Aorta (tissue), 5 donors: ENCODE measurements around the gene AP5Z1. TPM values are rescaled to one million over a fixed set of nuclear protein-coding genes. Genes with fewer than 3 reads are reported as not detected.

Source experiments
- ATAC-seq: fragments of 200-7000 bp; cut with Tn5 transposase; one replicate; pipeline ENCODE4 v1.9.1; 2022; ENCODE audit warnings: moderate library complexity; ENCODE audit not compliant: low FRiP score
- DNase-seq, 2 donors: peaks; one replicate each; pipeline ENCODE4 v3.0.0-alpha.2; 2020
- H3K27ac ChIP-seq, 2 donors: one replicate each; pipeline ENCODE4 v1.5.1; 2013; ENCODE audit warnings: low read length in 2 of 2, mild to moderate bottlenecking in 2 of 2, moderate library complexity in 2 of 2, control low read depth in 1 of 2, inconsistent platforms in 1 of 2, low read depth in 1 of 2
- H3K27me3 ChIP-seq, 2 donors: one replicate each; pipeline ENCODE4 v1.6.1; 2013; ENCODE audit warnings: control low read depth in 1 of 2, low read length in 1 of 2, mild to moderate bottlenecking in 1 of 2, moderate library complexity in 1 of 2; ENCODE audit not compliant: insufficient read depth in 2 of 2, control insufficient read depth in 1 of 2
- H3K36me3 ChIP-seq, 2 donors: one replicate each; pipeline ENCODE4 v1.6.1; 2013; ENCODE audit warnings: control low read depth in 1 of 2, low read length in 1 of 2, mild to moderate bottlenecking in 1 of 2; ENCODE audit not compliant: insufficient read depth in 2 of 2, control insufficient read depth in 1 of 2
- H3K4me1 ChIP-seq, 2 donors: one replicate each; pipeline ENCODE4 v1.6.1; 2013; ENCODE audit warnings: low read length in 2 of 2, control low read depth in 1 of 2, mild to moderate bottlenecking in 1 of 2, moderate library complexity in 1 of 2; ENCODE audit not compliant: insufficient read depth in 2 of 2, control insufficient read depth in 1 of 2
- H3K4me3 ChIP-seq, 2 donors: one replicate each; pipeline ENCODE4 v1.5.1; 2013; ENCODE audit warnings: low read length in 2 of 2, control low read depth in 1 of 2, mild to moderate bottlenecking in 1 of 2
- H3K9me3 ChIP-seq: one replicate; pipeline ENCODE4 v1.6.1; 2013; ENCODE audit warnings: mild to moderate bottlenecking, low read length; ENCODE audit not compliant: control insufficient read depth
- WGBS, 2 donors: extraction: QIAGEN DNeasy Blood & Tissue Kit; methylation state at CpG; one replicate each; pipeline ENCODE4 v1.1.7; 2013; 5-methylcytosine and 5-hydroxymethylcytosine counted together
- intact Hi-C, 2 donors: fragments of 100-400 bp; cut with DNase I; formaldehyde crosslinking; loops; one replicate each; pipeline versions ENCODE4 v1.14.2 to v1.15.0; 2022
- polyA plus RNA-seq, 2 donors: library from polyadenylated mRNA; stranded (reverse); fragments of 200-250 nt; gene quantifications; one replicate each; pipeline ENCODE4 v1.2.3, GENCODE V29; 2013
- total RNA-seq, 2 donors: library from RNA; stranded (reverse); fragmentation: NEBNext Ultra II Directional; extraction: Animal tissue kit (Norgen Biotek cat#: 25700); gene quantifications; one replicate each; pipeline ENCODE4 v1.2.1, GENCODE V29; 2021
- donor health status: healthy with polysubstance abuse.
- donor health status: Bipolar disorder and iron deficiency.
- donor health status: DM: no; HTN: no; CAD: no.
- donor health status: DM: no; HTN: no; CAD: no.
- donor health status: DM: yes; HTN: yes; CAD: no.

The AP5Z1 gene
- total and polyA plus RNA-seq, 4 donors, result 12.5 to 99.9 (median 38.0) TPM

- H3K4me1 ChIP-seq, result no peaks in the 10 kb centered on the region
- H3K9me3 ChIP-seq, result no peaks in the 10 kb centered on the region
- WGBS, 2 donors, result 87% methylated on average over 32 to 36 of the region's 36 CpGs
- no peaks in the 10 kb centered on the region for H3K36me3 ChIP-seq
- intact Hi-C loops, result no loop called here
- no peak overlapping the region for H3K4me3 ChIP-seq
- no peak for ATAC-seq
- H3K27ac ChIP-seq, result no peak overlapping the region
- H3K27me3 ChIP-seq, result no peaks in the 10 kb centered on the region
- peak in 1 of 2 donors; percentile 63 for DNase-seq
These were observed 58.5 kb downstream of the AP5Z1 start for GRCh38 chr7:4833691-4834600.

- Histone ChIP-seq H3K9me3 (no peaks in the 10 kb centered on the region), H3K27ac (no peak overlapping the region), H3K27me3 (no peaks in the 10 kb centered on the region), H3K4me1 (no peaks in the 10 kb centered on the region), H3K36me3 (no peaks in the 10 kb centered on the region), H3K4me3 (no peak overlapping the region)
- 97% methylated on average over 60 of the region's 60 CpGs for WGBS, 2 donors
- DNase-seq (peak in 1 of 2 donors; percentile 68), ATAC-seq (no peak)
- intact Hi-C loops, result no loop called here
These were observed 59.4 kb downstream of the AP5Z1 start for GRCh38 chr7:4834601-4835397.

GRCh38 chr7:4835398-4836205, 60.2 kb downstream of the AP5Z1 start:
- H3K27me3 ChIP-seq, result no peaks in the 10 kb centered on the region
- intact Hi-C loops, result no loop called here
- DNase-seq (peak; percentile 39 to 73), ATAC-seq (no peak)
- H3K27ac ChIP-seq, result no peak overlapping the region
- no peaks in the 10 kb centered on the region for H3K9me3 ChIP-seq
- no peaks in the 10 kb centered on the region for H3K36me3 ChIP-seq
- no peak overlapping the region for H3K4me3 ChIP-seq
- no peaks in the 10 kb centered on the region for H3K4me1 ChIP-seq
- 92 to 94% methylated on average over 28 of the region's 28 CpGs for WGBS, 2 donors

- H3K36me3 ChIP-seq, result no peaks in the 10 kb centered on the region
- DNase-seq, result peak in 1 of 2 donors; percentile 77
- no peak for ATAC-seq
- H3K27me3 ChIP-seq, result no peaks in the 10 kb centered on the region
- no peaks in the 10 kb centered on the region for H3K4me1 ChIP-seq
- intact Hi-C loops, result no loop called here
- no peak overlapping the region for H3K27ac ChIP-seq
- H3K4me3 ChIP-seq, result no peak overlapping the region
- H3K9me3 ChIP-seq, result no peaks in the 10 kb centered on the region
- WGBS, 2 donors, result 96% methylated on average over 30 of the region's 30 CpGs
These were observed 60.8 kb downstream of the AP5Z1 start for GRCh38 chr7:4836206-4836661.

GRCh38 chr7:4837041-4837802, 61.8 kb downstream of the AP5Z1 start:
- WGBS, 2 donors, result 71% methylated on average over 22 of the region's 22 CpGs
- Histone ChIP-seq H3K27ac (no peak overlapping the region), H3K4me3 (no peak overlapping the region), H3K36me3 (no peaks in the 10 kb centered on the region), H3K27me3 (no peaks in the 10 kb centered on the region), H3K9me3 (no peaks in the 10 kb centered on the region), H3K4me1 (no peaks in the 10 kb centered on the region)
- no peak for ATAC-seq
- intact Hi-C loops, result no loop called here
- DNase-seq, result peak; percentile 38 to 53

GRCh38 chr7:4837803-4838625, 62.6 kb downstream of the AP5Z1 start:
- no peaks in the 10 kb centered on the region for H3K9me3 ChIP-seq
- no peaks in the 10 kb centered on the region for H3K4me1 ChIP-seq
- H3K36me3 ChIP-seq, result no peaks in the 10 kb centered on the region
- peak in 1 of 2 donors; percentile 68 for DNase-seq
- no peaks in the 10 kb centered on the region for H3K27me3 ChIP-seq
- no peak overlapping the region for H3K4me3 ChIP-seq
- no peak for ATAC-seq
- 85 to 89% methylated on average over 30 of the region's 30 CpGs for WGBS, 2 donors
- intact Hi-C loops, result no loop called here
- no peak overlapping the region for H3K27ac ChIP-seq

- Histone ChIP-seq H3K4me1 (no peaks in the 10 kb centered on the region), H3K27me3 (no peaks in the 10 kb centered on the region), H3K36me3 (no peaks in the 10 kb centered on the region), H3K27ac (no peak overlapping the region), H3K4me3 (no peak overlapping the region), H3K9me3 (no peaks in the 10 kb centered on the region)
- ATAC-seq (no peak), DNase-seq (no peak)
- intact Hi-C loops, result no loop called here
- 93 to 94% methylated on average over 21 of the region's 21 CpGs for WGBS, 2 donors
These were observed 63.4 kb downstream of the AP5Z1 start for GRCh38 chr7:4838626-4839334.
